Measurements from ENCODE around the gene SCGB3A1.

GRCh38 chr5:180618829-180619562 is 27.7 kb upstream of the SCGB3A1 start:
- TF ChIP-seq CTCF (IDR thresholded peaks at IDR 0.05) (peak in 3 of 7 experiments; percentile 11 to 35 (median 17)), POLR2A (IDR thresholded peaks at IDR 0.05) (no peak)
